DMS 273 (cell line): Measurements from ENCODE around the gene ZDHHC7.
A peak's percentile ranks its signal among the peaks of the same experiment; 100 is the strongest.
"Not testable (repeated sequence)": the region's sequence is repeated elsewhere in the genome, so short reads cannot be mapped to it uniquely, and the experiment has no call there.

Source experiments
- DNase-seq: peaks from one replicate; lab custom pipeline; 2025; ENCODE audit not compliant: unreplicated experiment; lab: John Stamatoyannopoulos, UW

ZDHHC7 gene

GRCh38 chr16:85045077-85045476, 33.7 kb upstream of the ZDHHC7 start:
- no peak for DNase-seq

- DNase-seq = no peak
Observed at GRCh38 chr16:85042606-85043005, 31.3 kb upstream of the ZDHHC7 start.

- DNase-seq = peak; percentile 70
Observed at GRCh38 chr16:85042167-85042526, 30.8 kb upstream of the ZDHHC7 start.

GRCh38 chr16:85041219-85042166, 30.2 kb upstream of the ZDHHC7 start:
- DNase-seq = peak; percentile 85

- DNase-seq = peak; percentile 70
Observed at GRCh38 chr16:85040685-85041084, 29.4 kb upstream of the ZDHHC7 start.

- DNase-seq = no peak
Observed at GRCh38 chr16:85037721-85038120, 26.4 kb upstream of the ZDHHC7 start.

- DNase-seq = no peak
Observed at GRCh38 chr16:85037050-85037410, 25.7 kb upstream of the ZDHHC7 start.

- DNase-seq = no peak
Observed at GRCh38 chr16:85036236-85037049, 25.1 kb upstream of the ZDHHC7 start.

GRCh38 chr16:85034591-85035433, 23.5 kb upstream of the ZDHHC7 start:
- DNase-seq = no peak

GRCh38 chr16:85033171-85033570, 21.8 kb upstream of the ZDHHC7 start:
- no peak for DNase-seq

GRCh38 chr16:85032187-85032586, 20.9 kb upstream of the ZDHHC7 start:
- DNase-seq = not testable (repeated sequence)

GRCh38 chr16:85031451-85031850, 20.1 kb upstream of the ZDHHC7 start:
- DNase-seq = no peak

GRCh38 chr16:85029981-85030401, 18.7 kb upstream of the ZDHHC7 start:
- DNase-seq = no peak

GRCh38 chr16:85029408-85029784, 18.1 kb upstream of the ZDHHC7 start:
- DNase-seq = no peak

GRCh38 chr16:85028685-85029407, 17.5 kb upstream of the ZDHHC7 start:
- DNase-seq = peak; percentile 72

- DNase-seq = peak; percentile 56
Observed at GRCh38 chr16:85027958-85028684, 16.8 kb upstream of the ZDHHC7 start.

- DNase-seq = peak; percentile 98
Observed at GRCh38 chr16:85027349-85027957, 16.1 kb upstream of the ZDHHC7 start, which contains the start of gene KIAA0513. Gene KIAA0513 (plus strand): TSS chr16:85027795. CDS start chr16:85067072, 39,277 bp downstream.

- DNase-seq = no peak
Observed at GRCh38 chr16:85026703-85027102, 15.4 kb upstream of the ZDHHC7 start.
